ENCODE results near the gene SLC10A7.

Gene SLC10A7

GRCh38 chr4:146235654-146236177, 286.0 kb downstream of the SLC10A7 start:
- no peak for DNase-seq (ENCODE audit: insufficient read length, low spot score)
- no peak for FAIRE-seq

- FAIRE-seq = no peak
- no peak for DNase-seq (ENCODE audit: insufficient read length, low spot score)
Observed at GRCh38 chr4:146232131-146232722, 289.5 kb downstream of the SLC10A7 start.

- DNase-seq (ENCODE audit: insufficient read length, low spot score) (no peak), FAIRE-seq (peak; percentile 45)
Observed at GRCh38 chr4:146229406-146229805, 292.3 kb downstream of the SLC10A7 start.

- DNase-seq (ENCODE audit: insufficient read length, low spot score) = no peak
Observed at GRCh38 chr4:146224326-146224966, 297.3 kb downstream of the SLC10A7 start.

GRCh38 chr4:146222313-146222712, 299.4 kb downstream of the SLC10A7 start:
- FAIRE-seq (no peak), DNase-seq (ENCODE audit: insufficient read length, low spot score) (no peak)

More at GRCh38 chr4:146224326-146224966, 297.3 kb downstream of the SLC10A7 start:
- no peak for FAIRE-seq

- DNase-seq (ENCODE audit: insufficient read length, low spot score) = no peak
- FAIRE-seq = no peak
Observed at GRCh38 chr4:146214238-146214637, 307.5 kb downstream of the SLC10A7 start, which contains the start of gene REELD1. Gene REELD1 (plus strand): TSS chr4:146214538. CDS start chr4:146216953, 2,415 bp downstream.

- DNase-seq (ENCODE audit: insufficient read length, low spot score) (no peak), FAIRE-seq (no peak)
Observed at GRCh38 chr4:146212781-146213180, 309.0 kb downstream of the SLC10A7 start.

- FAIRE-seq = no peak
- no peak for DNase-seq (ENCODE audit: insufficient read length, low spot score)
Observed at GRCh38 chr4:146211440-146211839, 310.3 kb downstream of the SLC10A7 start.

GRCh38 chr4:146210890-146211289, 310.9 kb downstream of the SLC10A7 start:
- DNase-seq (ENCODE audit: insufficient read length, low spot score) = no peak
- FAIRE-seq = no peak

GRCh38 chr4:146207410-146207809, 314.3 kb downstream of the SLC10A7 start:
- FAIRE-seq = no peak

More at GRCh38 chr4:146207410-146207809, 314.3 kb downstream of the SLC10A7 start:
- DNase-seq (ENCODE audit: insufficient read length, low spot score) = no peak

Data from GM19239 (cell line).